ENCODE results near the gene RAB15.

- TF ChIP-seq MAX (IDR thresholded peaks at IDR 0.05), result no peak
- no peak for TF ChIP-seq FOXM1 (IDR thresholded peaks at IDR 0.05; ENCODE audit: borderline replicate concordance, low read depth)
Measured at GRCh38 chr14:64939817-64940190, 32.3 kb downstream of the RAB15 start.

All from Ishikawa (cell line).